NCI-H774 (cell line): Measurements from ENCODE around the gene RHOBTB3.
"Not testable (repeated sequence)": the region's sequence is repeated elsewhere in the genome, so short reads cannot be mapped to it uniquely, and the experiment has no call there.

ENCODE experiments used
- DNase-seq: peaks from one replicate; lab custom pipeline; 2025; lab: John Stamatoyannopoulos, UW

The RHOBTB3 gene, protein sequence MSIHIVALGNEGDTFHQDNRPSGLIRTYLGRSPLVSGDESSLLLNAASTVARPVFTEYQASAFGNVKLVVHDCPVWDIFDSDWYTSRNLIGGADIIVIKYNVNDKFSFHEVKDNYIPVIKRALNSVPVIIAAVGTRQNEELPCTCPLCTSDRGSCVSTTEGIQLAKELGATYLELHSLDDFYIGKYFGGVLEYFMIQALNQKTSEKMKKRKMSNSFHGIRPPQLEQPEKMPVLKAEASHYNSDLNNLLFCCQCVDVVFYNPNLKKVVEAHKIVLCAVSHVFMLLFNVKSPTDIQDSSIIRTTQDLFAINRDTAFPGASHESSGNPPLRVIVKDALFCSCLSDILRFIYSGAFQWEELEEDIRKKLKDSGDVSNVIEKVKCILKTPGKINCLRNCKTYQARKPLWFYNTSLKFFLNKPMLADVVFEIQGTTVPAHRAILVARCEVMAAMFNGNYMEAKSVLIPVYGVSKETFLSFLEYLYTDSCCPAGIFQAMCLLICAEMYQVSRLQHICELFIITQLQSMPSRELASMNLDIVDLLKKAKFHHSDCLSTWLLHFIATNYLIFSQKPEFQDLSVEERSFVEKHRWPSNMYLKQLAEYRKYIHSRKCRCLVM

DNA sequence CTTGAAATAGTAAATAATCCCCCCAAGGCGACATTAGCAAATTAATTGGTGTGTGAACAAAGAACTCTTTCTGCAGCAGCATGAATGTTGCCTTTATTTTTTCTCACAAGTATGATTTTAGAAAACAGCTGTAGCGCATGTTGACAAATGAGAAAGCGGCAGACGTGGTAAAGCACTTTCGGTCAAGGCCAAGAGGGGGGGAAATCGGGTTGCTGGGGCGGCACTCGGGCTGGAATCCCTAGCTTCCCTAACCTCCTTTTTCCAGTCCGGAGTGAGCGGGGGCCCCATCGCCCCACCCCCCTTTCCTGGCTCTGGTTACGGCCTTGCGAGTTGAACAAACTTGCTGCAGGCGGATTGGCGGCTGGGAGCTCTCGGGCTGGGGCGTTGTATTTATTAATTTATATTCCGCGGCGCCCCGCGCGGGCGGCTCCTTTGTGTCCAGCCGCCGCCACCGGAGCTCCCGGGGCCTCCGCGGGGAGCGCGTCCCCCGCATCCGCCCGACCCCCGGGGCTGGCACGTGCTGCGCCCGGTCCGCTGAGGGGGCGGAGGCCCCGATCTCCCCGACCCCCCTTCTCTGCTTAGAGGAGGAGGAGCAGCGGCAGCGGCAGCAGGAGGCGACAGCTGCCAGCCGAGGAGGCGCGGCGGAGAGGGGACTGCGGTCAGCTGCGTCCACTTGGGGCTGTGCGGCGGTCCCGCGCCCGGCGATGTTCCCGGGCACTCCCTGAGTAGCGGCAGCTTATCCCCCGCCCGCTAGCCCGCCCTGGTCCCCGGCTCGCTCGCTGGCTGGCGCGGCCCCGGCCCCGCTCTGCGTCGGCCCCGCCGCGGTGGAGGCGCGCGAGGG is at the start of gene RHOBTB3:
RHOBTB3 (plus strand) TSS at position 607 of the 841 bp plus-strand sequence. CDS start 347 bp downstream, outside the sequence.
- DNase-seq: peak; percentile 88

GRCh38 chr5:95682891-95683290 is 48.2 kb upstream of the RHOBTB3 start, which contains the start of gene SPATA9:
TSS of gene SPATA9 (minus strand) at chr5:95682991. CDS start at chr5:95682854, 137 bp downstream.
- no peak for DNase-seq

- no peak for DNase-seq
Observed at GRCh38 chr5:95684361-95684760, 46.8 kb upstream of the RHOBTB3 start.

- DNase-seq: no peak
Observed at GRCh38 chr5:95686651-95687050, 44.5 kb upstream of the RHOBTB3 start.

DNA sequence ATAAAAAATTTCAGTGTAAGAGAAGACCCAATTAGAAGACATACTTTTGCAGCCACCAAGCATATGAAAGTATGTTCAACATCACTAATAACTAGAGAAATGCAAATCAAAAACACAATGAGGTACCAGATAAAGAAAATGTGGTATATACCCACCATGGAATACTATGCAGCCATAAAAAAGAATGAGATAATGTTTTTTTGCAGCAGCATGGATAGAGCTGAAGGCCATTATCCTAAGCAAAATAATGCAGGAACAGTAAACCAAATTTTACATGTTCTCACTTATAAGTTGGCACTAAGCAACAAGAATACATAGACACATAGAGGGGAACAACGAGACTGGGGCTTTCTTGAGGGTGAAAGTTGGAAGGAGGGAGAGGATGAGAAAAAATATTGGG is 41.5 kb upstream of the RHOBTB3 start:
- no peak for DNase-seq

DNA sequence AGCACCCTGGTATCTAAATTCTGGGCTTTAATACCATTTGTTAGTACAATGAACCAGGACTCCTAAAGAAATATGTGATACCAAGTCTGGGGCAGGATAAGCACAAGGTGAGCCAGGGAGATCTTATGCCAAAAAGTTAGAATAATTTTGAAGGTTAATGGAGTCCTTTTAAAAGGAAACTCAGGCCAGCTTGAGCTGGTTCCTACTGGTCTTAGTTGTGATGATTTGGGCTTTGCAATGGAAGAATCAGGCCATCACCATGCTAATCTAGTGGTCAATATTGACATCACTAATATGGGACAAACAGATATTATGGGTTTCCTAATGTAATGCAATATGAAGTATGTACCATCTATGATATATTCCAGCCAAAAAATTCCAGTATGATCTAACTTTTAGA is 40.8 kb upstream of the RHOBTB3 start:
- DNase-seq: no peak

DNA sequence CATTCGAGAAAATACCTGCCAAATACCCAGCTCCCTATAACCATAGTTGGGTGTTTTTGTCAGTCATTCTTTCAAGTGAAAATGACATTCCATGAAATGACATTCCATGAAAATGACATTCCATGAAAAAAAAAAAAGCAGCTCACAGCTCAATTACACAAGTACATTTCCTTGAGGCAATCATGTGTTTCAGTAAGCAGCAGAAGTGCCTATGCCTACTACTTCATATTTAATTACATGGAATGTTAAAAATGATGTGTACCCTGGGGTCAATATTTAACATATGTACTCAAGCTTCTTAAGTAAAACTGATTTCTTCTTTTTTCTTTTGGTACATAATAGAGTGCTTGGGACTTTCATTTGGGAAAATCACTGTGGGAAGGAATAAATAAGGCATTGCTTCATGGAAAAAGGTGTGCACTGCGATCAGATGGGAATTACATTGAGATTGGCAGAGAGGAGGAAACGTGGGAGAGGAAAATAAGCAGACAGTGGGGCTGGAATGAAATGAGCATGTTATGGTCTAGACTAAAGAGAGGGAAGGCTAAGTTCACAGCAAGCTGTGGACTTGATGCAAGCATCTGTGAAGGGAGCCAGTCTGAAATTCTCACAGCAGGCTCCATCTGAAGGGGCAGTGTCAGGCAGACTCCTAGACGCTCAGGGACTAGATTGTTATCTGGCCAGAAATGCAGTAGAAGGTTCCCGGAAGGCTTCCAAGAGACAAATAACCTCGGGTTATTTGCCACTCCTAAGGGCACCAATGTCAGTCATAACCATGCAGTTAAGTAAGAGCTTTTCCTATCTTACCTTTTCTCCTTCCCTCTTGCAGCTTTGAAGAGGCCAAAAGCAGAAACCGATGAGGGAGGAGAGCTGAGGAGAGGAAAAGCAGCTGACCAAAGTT is 33.1 kb upstream of the RHOBTB3 start:
- no peak for DNase-seq

DNA sequence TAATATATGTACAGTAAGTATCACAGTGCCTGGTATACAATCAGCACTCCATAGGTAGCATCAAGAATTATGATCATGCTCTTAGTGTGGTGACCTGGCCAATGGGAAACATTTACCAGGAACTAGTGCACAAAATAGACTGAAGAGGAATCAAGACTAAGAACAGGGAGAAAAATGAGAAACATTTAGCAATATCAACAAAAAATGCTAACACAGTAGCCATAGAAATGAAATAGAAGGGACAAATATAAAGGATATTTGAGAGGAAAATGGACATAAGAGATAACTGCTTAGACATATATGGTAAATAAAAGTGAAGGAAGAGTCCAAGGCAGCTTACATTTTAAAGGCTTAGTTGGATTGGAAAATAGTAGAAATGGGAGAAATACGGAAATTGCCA is 31.8 kb upstream of the RHOBTB3 start:
- no peak for DNase-seq

DNA sequence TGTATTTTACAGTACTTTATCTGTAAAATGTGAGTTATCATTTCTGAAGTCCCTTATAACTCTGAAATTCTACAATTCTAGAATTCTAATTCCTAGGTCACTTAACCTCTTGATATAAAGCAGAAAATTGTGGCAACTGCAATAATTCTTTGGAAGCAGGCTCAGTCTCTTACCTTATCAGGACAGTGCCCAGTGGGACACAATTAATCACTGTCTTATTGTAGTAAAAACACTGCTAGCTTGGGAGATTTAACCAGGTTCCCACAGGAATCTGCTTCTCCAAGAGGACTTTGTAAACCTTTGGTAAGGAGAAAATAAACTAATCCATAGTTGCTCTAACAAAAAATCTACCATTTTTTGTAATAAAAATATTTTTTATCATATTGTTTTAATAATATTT is 30.1 kb upstream of the RHOBTB3 start:
- DNase-seq: no peak

DNA sequence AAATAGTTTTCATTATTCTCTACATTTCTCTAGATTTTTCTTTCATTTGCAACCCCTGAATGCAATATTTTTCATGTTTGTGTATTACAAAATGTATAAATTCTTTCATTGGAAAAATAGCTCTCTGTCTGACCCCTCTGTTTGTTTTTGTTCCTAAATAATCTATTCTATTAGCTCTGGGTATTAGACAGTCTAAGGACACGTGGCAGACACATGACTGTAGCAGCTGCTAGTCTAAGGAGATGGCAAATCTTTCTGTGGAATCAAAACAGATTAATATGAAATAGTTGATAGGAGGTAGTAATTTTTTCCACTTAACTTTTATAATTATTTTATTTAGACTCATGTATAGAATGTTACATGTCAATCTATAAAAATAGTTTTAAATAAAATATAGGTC is 27.0 kb upstream of the RHOBTB3 start:
- no peak for DNase-seq

GRCh38 chr5:95706196-95706595 is 24.9 kb upstream of the RHOBTB3 start:
- DNase-seq: not testable (repeated sequence)

GRCh38 chr5:95707055-95707454 is 24.1 kb upstream of the RHOBTB3 start:
- no peak for DNase-seq

- DNase-seq: not testable (repeated sequence)
Observed at GRCh38 chr5:95707534-95708188, 23.5 kb upstream of the RHOBTB3 start.

DNA sequence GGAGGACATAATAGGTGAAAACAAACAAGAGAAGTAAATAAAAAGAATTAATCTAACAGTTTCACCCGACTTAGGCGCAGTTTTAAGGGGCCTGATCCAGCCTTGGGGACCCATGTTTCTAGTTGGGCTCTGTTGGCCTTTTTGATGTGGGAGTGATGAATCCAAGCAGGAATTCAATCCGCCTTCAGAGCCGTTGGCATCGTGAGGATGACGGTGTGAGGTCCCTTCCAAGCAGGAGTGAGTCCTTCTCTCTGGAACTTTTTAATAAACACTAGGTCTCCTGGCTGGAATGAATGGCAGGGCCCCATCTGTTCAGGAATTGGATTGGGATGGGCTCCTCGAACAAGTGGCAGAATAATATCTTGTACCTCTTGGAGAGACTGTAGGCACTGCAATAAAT is 22.3 kb upstream of the RHOBTB3 start:
- DNase-seq: no peak

- DNase-seq: no peak
Observed at GRCh38 chr5:95709967-95710650, 21.0 kb upstream of the RHOBTB3 start.

DNA sequence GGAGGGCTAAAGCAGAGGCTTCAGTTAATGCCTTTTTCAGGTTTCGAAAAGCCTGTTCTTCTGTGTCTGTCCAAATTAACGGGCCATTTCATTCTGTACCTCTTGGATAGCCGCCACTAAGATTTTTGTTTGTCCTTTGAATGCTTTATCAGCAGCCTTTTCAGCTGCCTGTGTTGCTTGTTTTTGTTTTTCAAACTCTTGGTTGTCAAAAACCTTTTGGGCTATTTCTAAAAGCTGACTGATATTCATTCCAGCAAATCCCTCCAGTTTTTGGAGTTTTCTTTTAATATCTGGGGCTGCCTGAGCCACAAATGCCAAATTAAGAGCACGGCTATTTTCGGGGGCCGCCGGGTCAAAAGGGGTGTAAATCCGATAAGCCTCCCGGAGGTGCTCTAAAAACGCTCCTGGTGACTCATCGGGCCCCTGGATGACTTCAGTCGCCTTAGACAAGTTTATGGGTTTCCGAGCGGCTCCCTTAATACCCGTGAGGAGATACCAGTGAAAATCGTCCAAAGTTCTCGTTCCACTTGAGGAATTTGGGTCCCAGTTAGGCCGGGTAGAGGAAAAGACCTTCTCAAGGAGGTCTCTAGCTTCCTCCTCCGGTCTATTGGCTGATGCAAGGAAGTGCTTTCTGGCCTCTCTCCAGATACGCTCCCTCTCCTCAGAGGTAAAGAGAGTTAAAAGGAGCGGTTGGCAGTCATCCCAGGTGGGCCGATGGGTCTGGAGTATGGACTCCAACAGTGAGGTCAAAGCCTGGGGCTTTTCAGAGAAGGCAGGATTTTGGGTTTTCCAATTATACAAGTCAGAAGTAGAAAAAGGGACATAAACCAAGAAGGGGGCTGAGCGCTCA is 20.3 kb upstream of the RHOBTB3 start:
- not testable (repeated sequence) for DNase-seq

DNA sequence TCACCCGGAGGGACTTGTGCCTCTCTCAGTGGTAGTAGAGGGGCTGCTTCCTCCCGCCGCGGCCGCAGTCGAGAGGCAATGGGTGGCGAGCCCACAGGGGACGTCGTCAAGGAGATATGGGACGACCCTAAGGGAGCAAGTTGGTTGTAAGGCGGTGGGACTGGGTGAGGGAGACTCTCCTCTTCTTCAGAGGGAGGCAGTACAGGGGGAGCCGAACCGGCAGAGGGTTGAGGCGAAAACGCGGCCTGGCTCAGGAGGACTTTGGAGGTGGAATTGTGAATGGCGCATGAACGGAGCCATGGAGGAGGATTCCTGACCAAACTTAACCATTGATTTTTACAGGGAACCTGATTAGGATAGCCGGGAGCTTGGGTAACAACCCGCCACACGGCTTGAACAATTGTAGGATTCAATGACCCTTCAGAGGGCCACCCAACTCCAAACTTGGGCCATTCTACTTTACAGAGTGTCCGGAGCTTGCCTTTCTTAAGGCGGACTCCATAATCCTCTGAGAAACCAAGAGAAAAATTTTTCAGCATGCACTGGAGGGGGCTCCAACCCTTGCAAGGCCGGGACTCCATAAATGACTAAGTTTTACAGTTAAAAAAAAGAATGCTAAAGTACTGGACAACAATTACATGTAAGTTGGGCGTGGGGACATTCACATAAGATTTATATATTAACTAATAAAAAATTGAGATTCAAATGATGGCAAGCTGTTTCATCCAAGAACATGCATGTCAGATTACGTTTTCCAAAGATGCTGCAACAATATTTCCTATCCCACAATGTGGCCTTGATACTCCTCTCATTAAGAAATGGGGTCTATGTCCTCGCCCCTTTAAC is 19.4 kb upstream of the RHOBTB3 start:
- no peak for DNase-seq

DNA sequence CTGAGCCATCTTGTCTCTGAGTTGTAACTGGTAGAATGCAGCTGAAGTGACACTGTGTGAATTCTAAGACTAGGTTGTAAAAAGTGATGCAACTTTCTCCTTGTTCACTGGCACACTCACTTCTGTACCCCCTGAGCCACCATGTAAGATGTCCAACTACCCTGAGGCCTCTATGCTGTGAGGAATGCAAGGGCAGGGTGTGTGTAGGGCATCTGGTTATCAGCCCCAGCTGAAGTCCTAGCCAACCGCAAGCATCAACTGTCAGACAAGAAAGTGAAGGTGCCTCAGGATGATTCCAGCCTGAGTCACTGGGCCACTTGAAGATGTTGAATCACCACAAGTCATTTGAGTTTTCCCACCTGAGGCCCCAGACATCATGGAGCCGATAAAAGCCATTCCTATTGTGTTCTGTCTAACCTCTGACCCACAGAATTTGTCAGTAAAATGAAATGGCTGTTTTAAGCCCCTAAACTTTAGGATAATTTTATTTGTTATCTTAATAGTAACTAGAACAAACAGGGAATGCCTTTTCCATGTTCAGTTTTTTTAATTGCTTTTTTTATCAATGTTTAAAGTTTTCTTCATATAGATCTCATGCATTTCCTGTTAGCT is 18.7 kb upstream of the RHOBTB3 start:
- DNase-seq: no peak
